ENCODE measurements around the gene OTUD7B. TPM values are rescaled to one million over a fixed set of nuclear protein-coding genes. Genes with fewer than 3 reads are reported as not detected.

The OTUD7B gene
- total and polyA plus RNA-seq, 10 of the 15 experiments (the other 5 are each of a cell fraction or from before 2014, with no cell fraction given) = 1.7 to 24.9 (median 6.6) TPM

DNA sequence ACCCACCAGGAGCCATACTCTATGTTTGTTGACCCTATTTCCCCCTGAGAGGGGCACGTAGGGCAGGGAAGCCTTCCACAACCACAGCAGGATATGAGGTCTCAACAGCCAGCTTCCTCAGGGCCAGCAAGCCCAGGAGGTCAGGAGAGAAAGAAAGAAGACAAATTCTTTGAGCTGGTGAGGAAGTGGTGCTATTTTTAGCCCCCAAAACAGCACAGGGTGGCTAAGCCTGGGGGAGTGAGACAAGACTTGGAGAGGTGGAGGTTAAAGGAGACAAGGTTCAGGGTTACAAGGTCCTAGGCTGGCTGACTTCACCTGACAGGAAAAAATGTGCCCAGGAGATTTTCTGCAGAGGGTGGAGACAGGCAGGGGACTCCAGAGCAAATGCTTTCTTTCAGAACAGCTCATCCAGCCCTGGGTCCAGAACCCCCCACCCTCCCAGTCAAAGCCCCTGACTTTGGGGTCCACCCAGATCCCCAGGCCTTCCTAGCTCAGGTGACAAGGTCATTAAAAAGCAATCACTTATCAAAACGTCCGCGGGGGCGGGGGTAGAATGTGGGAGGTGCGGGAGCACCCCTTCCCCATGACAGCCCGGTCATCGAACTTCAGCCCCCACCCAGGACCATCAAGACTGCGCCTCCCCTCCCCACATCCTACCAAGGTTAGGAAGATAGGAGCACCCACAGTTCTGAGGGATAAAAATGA, 94.2 kb downstream of the OTUD7B start:
- ATAC-seq = peak; percentile 20; the same call in 2 of the 3 replicates
- 6% methylated on average over 9 of the region's 9 CpGs for WGBS (ENCODE audit: insufficient coverage, insufficient replicate concordance, low lambda C conversion rate, missing lambda C conversion rate)
- DNase-seq (ENCODE audit: low read depth, low spot score) = no peak
- no peaks in the 10 kb centered on the region for H3K36me3 ChIP-seq (ENCODE audit: control insufficient read depth in 2 of 2, insufficient read depth in 2 of 2, low read length in 1 of 2)
- no peak overlapping the region; the same call in 1 of the 2 replicates for H3K4me3 ChIP-seq
- peak overlapping the region; percentile 12; the same call in 1 of the 2 replicates for H3K4me2 ChIP-seq (ENCODE audit: control insufficient read depth, insufficient read depth)
- POLR2A ChIA-PET = interaction anchor here (0.6 to 0.9 kb wide), 2 partner anchors 11 to 23 kb away, joined by 4 read pairs; no protein-coding TSS in a partner anchor
- in situ Hi-C loops (cut with MboI) (no loop called here), intact Hi-C loops (cut with micrococcal nuclease; ENCODE audit: unreplicated experiment) (no loop called here)
- peaks cover 0 to 3% of the 10 kb centered on the region in 2 experiments; a peak in 2 of 4 replicates for H3K27me3 ChIP-seq (replicated peaks in 1 of 2; ENCODE audit: control insufficient read depth in 2 of 2, insufficient read depth in 2 of 2, low read length in 1 of 2)
- no TSS peak for BruUV-seq (replicated peaks)
- no peak overlapping the region for H3K27ac ChIP-seq (ENCODE audit: control insufficient read depth, insufficient read depth)
- SMC1A ChIA-PET (ENCODE audit: uncharacterized antibody, unreplicated experiment) = no interaction called here
- RAD21 ChIA-PET (ENCODE audit: unreplicated experiment) = no interaction called here
- no peak overlapping the region for H3K9ac ChIP-seq (ENCODE audit: control insufficient read depth, insufficient read depth, low read length)
- H3K9me3 ChIP-seq (replicated peaks; ENCODE audit: control insufficient read depth, insufficient read depth, low read length) = no peaks in the 10 kb centered on the region
- no peaks in the 10 kb centered on the region for H3K79me2 ChIP-seq (ENCODE audit: control insufficient read depth, insufficient read depth, low read length)
- no peak for TF ChIP-seq FOXK2 (IDR thresholded peaks at IDR 0.05)
- TF ChIP-seq NFYB (IDR thresholded peaks at IDR 0.05; ENCODE audit: insufficient read depth, low read depth, low read length) = no peak
- TF ChIP-seq GABPA (IDR thresholded peaks at IDR 0.05; ENCODE audit: low read depth) = no peak
- TF ChIP-seq, protein P1, sequence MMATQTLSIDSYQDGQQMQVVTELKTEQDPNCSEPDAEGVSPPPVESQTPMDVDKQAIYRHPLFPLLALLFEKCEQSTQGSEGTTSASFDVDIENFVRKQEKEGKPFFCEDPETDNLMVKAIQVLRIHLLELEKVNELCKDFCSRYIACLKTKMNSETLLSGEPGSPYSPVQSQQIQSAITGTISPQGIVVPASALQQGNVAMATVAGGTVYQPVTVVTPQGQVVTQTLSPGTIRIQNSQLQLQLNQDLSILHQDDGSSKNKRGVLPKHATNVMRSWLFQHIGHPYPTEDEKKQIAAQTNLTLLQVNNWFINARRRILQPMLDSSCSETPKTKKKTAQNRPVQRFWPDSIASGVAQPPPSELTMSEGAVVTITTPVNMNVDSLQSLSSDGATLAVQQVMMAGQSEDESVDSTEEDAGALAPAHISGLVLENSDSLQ (IDR thresholded peaks at IDR 0.05) = no peak
- TF ChIP-seq FOXM1 (IDR thresholded peaks at IDR 0.05; ENCODE audit: low read depth, low read length) = no peak
- no peak for TF ChIP-seq MEF2A (IDR thresholded peaks at IDR 0.05; ENCODE audit: insufficient read depth, low read depth, low read length)
- no peak for TF ChIP-seq EZH2 (IDR thresholded peaks at IDR 0.05; ENCODE audit: borderline replicate concordance, control insufficient read depth, low read depth, low read length)
- TF ChIP-seq SIN3A (IDR thresholded peaks at IDR 0.05; ENCODE audit: low read depth, low read length) = no peak
- TF ChIP-seq PML (IDR thresholded peaks at IDR 0.05; ENCODE audit: low read length) = no peak
- no peak for TF ChIP-seq NFIC (IDR thresholded peaks at IDR 0.05; ENCODE audit: low read depth, low read length)
- no peak for TF ChIP-seq WRNIP1 (IDR thresholded peaks at IDR 0.05; ENCODE audit: borderline replicate concordance, low read depth, low read length)
- TF ChIP-seq, protein P2, sequence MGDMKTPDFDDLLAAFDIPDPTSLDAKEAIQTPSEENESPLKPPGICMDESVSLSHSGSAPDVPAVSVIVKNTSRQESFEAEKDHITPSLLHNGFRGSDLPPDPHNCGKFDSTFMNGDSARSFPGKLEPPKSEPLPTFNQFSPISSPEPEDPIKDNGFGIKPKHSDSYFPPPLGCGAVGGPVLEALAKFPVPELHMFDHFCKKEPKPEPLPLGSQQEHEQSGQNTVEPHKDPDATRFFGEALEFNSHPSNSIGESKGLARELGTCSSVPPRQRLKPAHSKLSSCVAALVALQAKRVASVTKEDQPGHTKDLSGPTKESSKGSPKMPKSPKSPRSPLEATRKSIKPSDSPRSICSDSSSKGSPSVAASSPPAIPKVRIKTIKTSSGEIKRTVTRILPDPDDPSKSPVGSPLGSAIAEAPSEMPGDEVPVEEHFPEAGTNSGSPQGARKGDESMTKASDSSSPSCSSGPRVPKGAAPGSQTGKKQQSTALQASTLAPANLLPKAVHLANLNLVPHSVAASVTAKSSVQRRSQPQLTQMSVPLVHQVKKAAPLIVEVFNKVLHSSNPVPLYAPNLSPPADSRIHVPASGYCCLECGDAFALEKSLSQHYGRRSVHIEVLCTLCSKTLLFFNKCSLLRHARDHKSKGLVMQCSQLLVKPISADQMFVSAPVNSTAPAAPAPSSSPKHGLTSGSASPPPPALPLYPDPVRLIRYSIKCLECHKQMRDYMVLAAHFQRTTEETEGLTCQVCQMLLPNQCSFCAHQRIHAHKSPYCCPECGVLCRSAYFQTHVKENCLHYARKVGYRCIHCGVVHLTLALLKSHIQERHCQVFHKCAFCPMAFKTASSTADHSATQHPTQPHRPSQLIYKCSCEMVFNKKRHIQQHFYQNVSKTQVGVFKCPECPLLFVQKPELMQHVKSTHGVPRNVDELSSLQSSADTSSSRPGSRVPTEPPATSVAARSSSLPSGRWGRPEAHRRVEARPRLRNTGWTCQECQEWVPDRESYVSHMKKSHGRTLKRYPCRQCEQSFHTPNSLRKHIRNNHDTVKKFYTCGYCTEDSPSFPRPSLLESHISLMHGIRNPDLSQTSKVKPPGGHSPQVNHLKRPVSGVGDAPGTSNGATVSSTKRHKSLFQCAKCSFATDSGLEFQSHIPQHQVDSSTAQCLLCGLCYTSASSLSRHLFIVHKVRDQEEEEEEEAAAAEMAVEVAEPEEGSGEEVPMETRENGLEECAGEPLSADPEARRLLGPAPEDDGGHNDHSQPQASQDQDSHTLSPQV (IDR thresholded peaks at IDR 0.05) = no peak
- no peak for TF ChIP-seq JUNB (IDR thresholded peaks at IDR 0.05)
- TF ChIP-seq, protein P3, sequence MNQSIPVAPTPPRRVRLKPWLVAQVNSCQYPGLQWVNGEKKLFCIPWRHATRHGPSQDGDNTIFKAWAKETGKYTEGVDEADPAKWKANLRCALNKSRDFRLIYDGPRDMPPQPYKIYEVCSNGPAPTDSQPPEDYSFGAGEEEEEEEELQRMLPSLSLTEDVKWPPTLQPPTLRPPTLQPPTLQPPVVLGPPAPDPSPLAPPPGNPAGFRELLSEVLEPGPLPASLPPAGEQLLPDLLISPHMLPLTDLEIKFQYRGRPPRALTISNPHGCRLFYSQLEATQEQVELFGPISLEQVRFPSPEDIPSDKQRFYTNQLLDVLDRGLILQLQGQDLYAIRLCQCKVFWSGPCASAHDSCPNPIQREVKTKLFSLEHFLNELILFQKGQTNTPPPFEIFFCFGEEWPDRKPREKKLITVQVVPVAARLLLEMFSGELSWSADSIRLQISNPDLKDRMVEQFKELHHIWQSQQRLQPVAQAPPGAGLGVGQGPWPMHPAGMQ (IDR thresholded peaks at IDR 0.05; ENCODE audit: borderline replicate concordance) = no peak
- TF ChIP-seq POLR2AphosphoS2 (IDR thresholded peaks at IDR 0.05; ENCODE audit: low read depth, low read length) = no peak
- CTCF ChIA-PET = no interaction called here
- FAIRE-seq = no peak
- peaks cover 10% of the 10 kb centered on the region; the same call in 1 of the 2 replicates for H3K4me1 ChIP-seq (ENCODE audit: control insufficient read depth, insufficient read depth, low read length)
- H4K20me1 ChIP-seq (ENCODE audit: control insufficient read depth, insufficient read depth) = no peaks in the 10 kb centered on the region
- 0 out of 2 replicates have a peak overlapping the region, but pooled peaks have one; percentile 19 for H2AFZ ChIP-seq (ENCODE audit: control insufficient read depth, low read depth, low read length)
